ENCODE data around the gene GDPD3.
"Not testable (repeated sequence)": the region's sequence is repeated elsewhere in the genome, so short reads cannot be mapped to it uniquely, and the experiment has no call there.

Gene GDPD3

GRCh38 chr16:30137897-30138296, 24.6 kb upstream of the GDPD3 start:
- peaks cover 22% of the 10 kb centered on the region for H3K4me1 Mint-ChIP-seq
- no peak overlapping the region for H3K4me3 Mint-ChIP-seq
- H3K27ac Mint-ChIP-seq, result no peak overlapping the region
- H3K36me3 Mint-ChIP-seq, result no peaks in the 10 kb centered on the region
- no peaks in the 10 kb centered on the region for H3K9me3 Mint-ChIP-seq
- H3K27me3 Mint-ChIP-seq, result no peaks in the 10 kb centered on the region

- no peak overlapping the region for H3K4me3 Mint-ChIP-seq
Measured at GRCh38 chr16:30136971-30137605, 23.8 kb upstream of the GDPD3 start.

DNA sequence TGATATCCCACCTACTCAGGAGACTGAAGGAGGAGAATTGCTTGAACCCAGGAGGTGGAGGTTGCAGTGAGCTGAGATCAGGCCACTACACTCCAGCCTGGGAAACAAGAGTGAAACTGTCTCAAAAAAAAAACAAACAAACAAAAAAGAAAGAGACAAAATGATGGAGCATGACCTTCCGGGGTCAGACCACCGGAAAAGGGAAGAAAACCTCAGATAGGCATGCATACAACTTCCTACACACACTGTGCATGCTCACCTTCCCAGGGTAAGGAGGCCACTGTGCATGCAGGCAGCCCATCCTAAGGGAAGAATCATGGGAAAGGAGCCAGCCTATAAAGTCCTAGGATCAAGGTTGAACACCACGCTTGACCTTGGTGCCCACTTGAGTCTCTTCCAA, 19.3 kb upstream of the GDPD3 start:
- H3K36me3 Mint-ChIP-seq, result no peaks in the 10 kb centered on the region
- H3K4me1 Mint-ChIP-seq, result peaks cover 4% of the 10 kb centered on the region
- no peaks in the 10 kb centered on the region for H3K27me3 Mint-ChIP-seq
- no peak overlapping the region for H3K4me3 Mint-ChIP-seq
- H3K27ac Mint-ChIP-seq, result no peak overlapping the region
- H3K9me3 Mint-ChIP-seq, result no peaks in the 10 kb centered on the region

More at GRCh38 chr16:30136971-30137605, 23.8 kb upstream of the GDPD3 start:
- Mint-ChIP-seq H3K27me3 (no peaks in the 10 kb centered on the region), H3K27ac (no peak overlapping the region), H3K36me3 (no peaks in the 10 kb centered on the region), H3K9me3 (no peaks in the 10 kb centered on the region), H3K4me1 (peaks cover 20% of the 10 kb centered on the region)

GRCh38 chr16:30131869-30132475, 18.6 kb upstream of the GDPD3 start:
- Mint-ChIP-seq H3K9me3 (no peaks in the 10 kb centered on the region), H3K4me3 (no peak overlapping the region), H3K4me1 (peaks cover 4% of the 10 kb centered on the region), H3K27me3 (no peaks in the 10 kb centered on the region), H3K36me3 (no peaks in the 10 kb centered on the region), H3K27ac (no peak overlapping the region)

DNA sequence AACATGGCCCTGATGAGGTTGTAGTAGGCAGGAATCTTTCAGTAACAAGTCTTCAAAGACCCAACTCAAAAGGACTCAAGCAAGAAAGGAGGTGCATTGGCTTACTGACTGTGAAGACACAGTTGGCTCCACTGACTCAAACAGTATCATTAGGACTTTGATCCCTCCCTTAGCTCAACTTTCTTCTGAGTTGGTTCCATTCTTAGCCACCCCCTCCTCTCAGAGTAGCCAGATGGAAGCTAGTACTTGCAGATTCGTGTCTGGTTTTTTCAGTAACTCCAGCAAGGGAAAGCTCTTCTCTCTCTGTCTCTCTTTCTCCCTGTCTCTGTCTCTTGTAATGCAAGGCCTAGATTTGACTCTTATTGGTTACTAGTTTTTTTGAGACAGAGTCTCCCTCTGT, 14.7 kb upstream of the GDPD3 start:
- Mint-ChIP-seq H3K4me1 (peaks cover 4% of the 10 kb centered on the region), H3K9me3 (no peaks in the 10 kb centered on the region), H3K4me3 (no peak overlapping the region), H3K36me3 (no peaks in the 10 kb centered on the region), H3K27ac (no peak overlapping the region), H3K27me3 (no peaks in the 10 kb centered on the region)

DNA sequence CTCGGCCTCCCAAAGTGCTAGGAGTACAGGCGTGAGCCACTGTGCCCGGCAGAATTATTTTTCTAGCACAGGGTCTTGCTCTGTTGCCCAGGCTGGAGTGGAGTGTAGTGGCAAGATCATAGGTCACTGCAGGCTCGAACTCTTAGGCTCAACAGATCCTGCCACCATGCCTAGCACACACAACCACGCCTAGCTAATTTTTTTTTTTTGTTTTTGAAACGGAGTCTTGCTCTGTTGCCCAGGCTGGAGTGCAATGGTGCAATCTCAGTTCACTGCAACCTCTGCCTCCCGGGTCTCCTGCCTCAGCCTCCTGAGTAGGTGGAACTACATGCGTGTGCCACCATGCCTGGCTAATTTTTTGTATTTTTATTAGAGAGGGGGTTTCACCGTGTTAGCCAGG, 12.4 kb upstream of the GDPD3 start:
- H3K4me1 Mint-ChIP-seq, result peaks cover 13% of the 10 kb centered on the region
- H3K27me3 Mint-ChIP-seq, H3K36me3 Mint-ChIP-seq, H3K27ac Mint-ChIP-seq, H3K4me3 Mint-ChIP-seq, H3K9me3 Mint-ChIP-seq: not testable (repeated sequence)

DNA sequence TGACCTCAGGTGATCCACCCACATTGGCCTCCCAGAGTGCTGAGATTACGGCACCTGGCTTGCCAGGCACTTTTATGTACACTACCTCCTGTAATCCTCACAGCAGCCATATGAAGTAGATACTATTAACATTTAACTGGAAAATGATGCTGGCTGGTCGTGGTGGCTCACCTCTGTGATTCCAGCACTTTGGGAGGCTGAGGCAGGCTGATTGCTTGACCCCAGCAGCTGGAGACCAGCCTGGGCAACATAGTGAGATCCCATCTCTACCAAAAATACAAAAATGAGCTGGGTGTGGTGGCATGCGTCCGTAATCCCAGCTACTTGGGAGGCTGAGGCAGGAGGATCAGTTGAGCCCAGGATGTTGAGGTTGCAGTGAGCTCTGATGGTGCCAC, 11.6 kb upstream of the GDPD3 start:
- Mint-ChIP-seq H3K9me3 (no peaks in the 10 kb centered on the region), H3K36me3 (no peaks in the 10 kb centered on the region), H3K27me3 (no peaks in the 10 kb centered on the region), H3K27ac (no peak overlapping the region), H3K4me1 (peaks cover 16% of the 10 kb centered on the region), H3K4me3 (no peak overlapping the region)

DNA sequence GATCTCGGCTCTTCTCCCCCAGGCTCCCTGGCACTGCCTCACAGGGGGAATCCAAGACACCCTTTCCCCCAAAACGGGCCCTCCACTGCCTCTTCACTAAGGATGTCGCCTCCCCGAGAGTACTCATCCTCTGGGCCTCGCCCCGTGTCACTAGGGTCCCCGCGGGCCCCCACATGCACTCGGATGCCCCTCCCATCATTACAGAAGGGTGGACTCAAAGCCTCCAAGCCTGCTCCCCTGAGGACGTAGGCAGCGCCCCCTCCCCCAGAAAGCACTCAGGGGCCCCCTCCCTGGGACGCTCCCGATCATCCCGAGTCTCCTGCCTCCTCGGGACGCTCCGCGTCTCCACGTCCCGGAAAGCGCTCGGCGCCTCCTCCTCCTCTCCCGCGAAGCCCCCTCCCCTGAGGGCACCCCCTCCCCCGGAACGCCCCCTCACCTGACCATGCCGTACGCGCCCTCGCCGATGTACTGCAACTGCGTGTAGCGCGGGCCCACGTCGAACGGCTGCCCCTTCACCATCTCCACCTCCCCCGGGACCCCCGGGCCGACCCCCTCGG, 9.3 kb upstream of the GDPD3 start:
- Mint-ChIP-seq H3K4me1 (peaks cover 23% of the 10 kb centered on the region), H3K36me3 (no peaks in the 10 kb centered on the region), H3K27ac (peak overlapping the region; percentile 70), H3K9me3 (no peaks in the 10 kb centered on the region), H3K27me3 (no peaks in the 10 kb centered on the region), H3K4me3 (peak overlapping the region; percentile 85)

DNA sequence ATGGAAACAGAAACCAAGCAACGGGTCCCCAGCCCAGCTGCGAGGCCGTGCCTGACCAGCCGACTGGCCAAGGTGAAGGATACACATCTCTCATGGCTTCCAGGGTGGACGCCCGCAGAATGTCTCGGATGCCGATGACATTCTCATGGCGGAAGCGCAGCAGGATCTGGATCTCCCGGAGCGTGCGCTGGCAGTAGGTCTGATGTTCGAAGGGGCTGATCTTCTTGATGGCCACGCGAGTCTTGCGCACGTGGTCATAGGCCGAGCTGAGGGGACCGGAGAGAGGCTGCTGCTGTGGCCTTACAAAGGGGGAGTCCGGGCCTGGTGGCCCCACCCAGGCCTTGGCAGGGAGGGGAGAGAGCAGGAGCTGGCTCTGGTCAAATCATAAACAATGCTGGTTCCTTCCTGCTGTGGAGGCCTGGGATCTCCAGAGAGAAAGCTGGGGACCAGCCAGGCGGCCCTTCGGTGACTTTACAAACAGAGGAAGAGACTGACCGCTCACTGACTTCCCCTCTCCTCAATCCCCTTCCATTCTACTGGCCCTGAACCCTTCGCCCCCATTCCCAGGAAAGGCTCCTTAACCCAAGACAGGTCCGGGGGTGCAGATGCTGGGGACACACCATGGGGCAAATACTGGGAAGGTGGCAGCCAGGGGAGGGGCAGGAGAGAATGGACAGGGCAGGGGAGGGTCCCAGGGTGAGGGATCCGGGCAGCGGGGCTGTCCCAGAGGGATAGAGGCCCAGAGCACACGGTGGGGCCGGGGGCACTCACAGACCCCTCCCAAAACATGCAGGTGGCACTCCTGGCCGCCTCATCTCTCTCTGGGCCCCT, 8.6 kb upstream of the GDPD3 start:
- Mint-ChIP-seq H3K4me3 (peak overlapping the region; percentile 85), H3K36me3 (no peaks in the 10 kb centered on the region), H3K27ac (peak overlapping the region; percentile 90), H3K4me1 (peaks cover 23% of the 10 kb centered on the region), H3K27me3 (no peaks in the 10 kb centered on the region), H3K9me3 (no peaks in the 10 kb centered on the region)

- Mint-ChIP-seq H3K36me3 (no peaks in the 10 kb centered on the region), H3K27ac (peak overlapping the region; percentile 70), H3K27me3 (no peaks in the 10 kb centered on the region), H3K9me3 (no peaks in the 10 kb centered on the region), H3K4me3 (no peak overlapping the region), H3K4me1 (peaks cover 23% of the 10 kb centered on the region)
Measured at GRCh38 chr16:30120340-30121105, 7.2 kb upstream of the GDPD3 start.

DNA sequence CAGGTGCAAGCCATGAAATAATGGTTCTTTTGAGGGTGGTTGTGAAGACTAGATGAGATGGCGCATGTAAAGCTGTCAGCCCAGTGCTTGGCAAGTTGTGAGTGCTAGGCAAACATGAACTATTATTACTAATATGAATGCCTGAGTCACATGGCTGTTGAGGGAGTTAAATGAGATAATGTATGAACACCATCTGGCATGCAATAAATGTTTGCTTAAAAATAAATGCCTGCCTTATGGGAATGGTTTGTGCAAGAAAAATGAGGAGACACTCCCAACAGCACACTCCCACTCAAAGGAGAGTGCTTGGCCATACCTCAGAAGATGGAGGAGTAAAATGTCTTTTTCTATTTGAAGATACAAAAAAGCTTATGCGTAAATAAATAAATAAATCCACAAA, 6.1 kb upstream of the GDPD3 start:
- Mint-ChIP-seq H3K4me3 (no peak overlapping the region), H3K27ac (no peak overlapping the region), H3K4me1 (peaks cover 29% of the 10 kb centered on the region), H3K9me3 (no peaks in the 10 kb centered on the region), H3K27me3 (no peaks in the 10 kb centered on the region), H3K36me3 (no peaks in the 10 kb centered on the region)

- no peaks in the 10 kb centered on the region for H3K27me3 Mint-ChIP-seq
- no peaks in the 10 kb centered on the region for H3K9me3 Mint-ChIP-seq
- peaks cover 35% of the 10 kb centered on the region for H3K4me1 Mint-ChIP-seq
- no peaks in the 10 kb centered on the region for H3K36me3 Mint-ChIP-seq
- no peak overlapping the region for H3K4me3 Mint-ChIP-seq
- H3K27ac Mint-ChIP-seq, result no peak overlapping the region
Measured at GRCh38 chr16:30117768-30118167, 4.4 kb upstream of the GDPD3 start.

GRCh38 chr16:30116291-30117207, 3.2 kb upstream of the GDPD3 start:
- Mint-ChIP-seq H3K27ac (no peak overlapping the region), H3K9me3 (no peaks in the 10 kb centered on the region), H3K27me3 (no peaks in the 10 kb centered on the region), H3K36me3 (no peaks in the 10 kb centered on the region), H3K4me3 (no peak overlapping the region), H3K4me1 (peaks cover 27% of the 10 kb centered on the region)

DNA sequence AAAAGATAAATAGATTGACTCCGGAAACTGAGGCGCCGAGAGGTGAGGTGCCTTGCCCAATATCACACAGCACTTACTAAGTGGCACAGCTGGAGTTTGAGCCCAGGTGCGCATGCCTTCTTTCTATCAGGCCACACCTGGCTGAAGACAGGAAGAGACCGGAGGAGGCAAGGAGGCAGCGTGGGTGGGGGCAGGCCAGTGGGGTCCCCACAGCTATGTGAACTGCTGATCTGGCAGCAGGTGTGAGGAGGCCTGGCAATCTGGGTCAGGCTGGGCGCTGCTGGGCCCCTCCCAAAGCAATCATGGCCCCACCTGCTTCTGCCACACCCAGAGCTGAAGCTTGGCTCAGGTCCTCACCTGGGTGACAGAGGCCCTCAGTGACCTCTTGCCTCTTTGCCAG, 1.9 kb upstream of the GDPD3 start:
- H3K4me1 Mint-ChIP-seq, result peaks cover 21% of the 10 kb centered on the region
- no peaks in the 10 kb centered on the region for H3K9me3 Mint-ChIP-seq
- H3K4me3 Mint-ChIP-seq, result no peak overlapping the region
- H3K36me3 Mint-ChIP-seq, result peaks cover 2% of the 10 kb centered on the region
- no peaks in the 10 kb centered on the region for H3K27me3 Mint-ChIP-seq
- no peak overlapping the region for H3K27ac Mint-ChIP-seq

DNA sequence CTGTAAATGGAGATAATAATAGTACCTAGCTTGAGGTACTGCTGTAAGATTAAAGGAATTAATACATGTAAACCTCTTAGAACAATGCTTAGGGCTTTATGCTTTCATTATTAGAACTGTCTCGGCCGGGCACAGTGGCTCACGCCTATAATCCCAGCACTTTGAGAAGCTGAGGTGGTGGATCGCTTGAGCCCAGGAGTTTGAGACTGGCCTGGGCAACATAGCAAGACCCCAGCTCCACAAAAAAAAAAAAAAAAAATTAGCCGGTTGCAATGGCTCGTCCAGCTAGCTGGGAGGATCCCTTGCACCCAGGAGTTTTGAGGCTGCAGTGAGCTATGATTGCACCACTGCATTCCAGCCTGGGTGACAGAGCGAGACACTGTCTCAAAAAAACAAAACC, 1.5 kb upstream of the GDPD3 start:
- not testable (repeated sequence) for H3K27ac Mint-ChIP-seq, H3K27me3 Mint-ChIP-seq, H3K9me3 Mint-ChIP-seq, H3K4me3 Mint-ChIP-seq, H3K36me3 Mint-ChIP-seq
- H3K4me1 Mint-ChIP-seq, result peaks cover 17% of the 10 kb centered on the region
